Activated CD8-positive, alpha-beta memory T cell treated with anti-CD3 and anti-CD28 coated beads, Interleukin-2, amount 50 U/mL, for 48 hours (primary cell): ENCODE results near the gene SLC38A8.
A peak's percentile ranks its signal among the peaks of the same experiment; 100 is the strongest.

Source experiments
- DNase-seq: peaks from one replicate; pipeline ENCODE4 v3.0.0-alpha.2; 2020

The SLC38A8 gene

GRCh38 chr16:84068041-84068440 lies 25.4 kb upstream of the SLC38A8 start:
- DNase-seq, result no peak

GRCh38 chr16:84067640-84068039 lies 25.0 kb upstream of the SLC38A8 start:
- no peak for DNase-seq

GRCh38 chr16:84065536-84066132 lies 23.0 kb upstream of the SLC38A8 start:
- DNase-seq, result peak; percentile 57

GRCh38 chr16:84063980-84064379 lies 21.4 kb upstream of the SLC38A8 start:
- DNase-seq, result no peak

- DNase-seq, result peak; percentile 91
Observed at GRCh38 chr16:84062734-84063640, 20.4 kb upstream of the SLC38A8 start.

GRCh38 chr16:84061236-84061819 lies 18.7 kb upstream of the SLC38A8 start:
- no peak for DNase-seq

GRCh38 chr16:84059946-84060901 lies 17.6 kb upstream of the SLC38A8 start:
- DNase-seq, result no peak

GRCh38 chr16:84059111-84059510 lies 16.5 kb upstream of the SLC38A8 start:
- DNase-seq, result no peak

GRCh38 chr16:84058664-84059063 lies 16.1 kb upstream of the SLC38A8 start:
- DNase-seq, result no peak

GRCh38 chr16:84058211-84058610 lies 15.6 kb upstream of the SLC38A8 start:
- DNase-seq, result no peak

GRCh38 chr16:84056933-84057332 lies 14.3 kb upstream of the SLC38A8 start:
- DNase-seq, result no peak

- no peak for DNase-seq
Observed at GRCh38 chr16:84055801-84056634, 13.4 kb upstream of the SLC38A8 start.

GRCh38 chr16:84055366-84055765 lies 12.8 kb upstream of the SLC38A8 start:
- no peak for DNase-seq

GRCh38 chr16:84054916-84055315 lies 12.3 kb upstream of the SLC38A8 start:
- DNase-seq, result no peak

GRCh38 chr16:84054271-84054670 lies 11.7 kb upstream of the SLC38A8 start:
- no peak for DNase-seq

- no peak for DNase-seq
Observed at GRCh38 chr16:84053237-84053636, 10.6 kb upstream of the SLC38A8 start.

GRCh38 chr16:84052071-84052622 lies 9.6 kb upstream of the SLC38A8 start:
- DNase-seq, result no peak

GRCh38 chr16:84050316-84050715 lies 7.7 kb upstream of the SLC38A8 start:
- no peak for DNase-seq

GRCh38 chr16:84049403-84050060 lies 6.9 kb upstream of the SLC38A8 start:
- DNase-seq, result no peak

- DNase-seq, result no peak
Observed at GRCh38 chr16:84048871-84049270, 6.3 kb upstream of the SLC38A8 start.

- no peak for DNase-seq
Observed at GRCh38 chr16:84048270-84048669, 5.7 kb upstream of the SLC38A8 start.
